IMR-90 (cell line): ENCODE data around the gene MEGF10. TPM values are rescaled to one million over a fixed set of nuclear protein-coding genes. Genes with fewer than 3 reads are reported as not detected.

Source experiments
- ATAC-seq: fragments of 200-7000 bp; cut with Tn5 transposase; 2 replicates; pipeline ENCODE4 v1.9.1; 2020; ENCODE audit warnings: low read depth, mild to moderate bottlenecking, moderate library complexity
- BruUV-seq: library from RNA; stranded (reverse); fragments of 400-500 nt; replicated peaks from 2 replicates; lab custom pipeline; 2021; lab: Mats Ljungman, UMichigan
- CTCF ChIA-PET: fragments of 300-600 bp; formaldehyde crosslinking; extraction: SDS; loops from one replicate; lab custom pipeline; 2021; ENCODE audit warnings: antibody characterized with exemption; lab: Yijun Ruan, JAX
- POLR2A ChIA-PET: fragments of 300-600 bp; sonication (Branson Sonifier 250); formaldehyde crosslinking; loops from one replicate; lab custom pipeline; 2022; ENCODE audit warnings: antibody characterized with exemption; ENCODE audit not compliant: unreplicated experiment; lab: Charles Lee
- DNase-seq: peaks from one replicate; pipeline ENCODE4 v3.0.0; 2013
- H2AFZ ChIP-seq: replicated peaks from 2 replicates; pipeline ENCODE3; 2013; ENCODE audit warnings: low read length, mild to moderate bottlenecking; ENCODE audit not compliant: poor library complexity
- H2AK5ac ChIP-seq: 2 replicates; pipeline ENCODE4 v1.6.1; 2013; ENCODE audit warnings: low read depth, low read length, inconsistent platforms
- H2AK9ac ChIP-seq: replicated peaks from 2 replicates; pipeline ENCODE3; 2013; ENCODE audit warnings: mild to moderate bottlenecking, low read depth, low read length, moderate library complexity; ENCODE audit not compliant: poor library complexity
- H2BK120ac ChIP-seq: 2 replicates; pipeline ENCODE4 v1.6.1; 2013; ENCODE audit warnings: low read depth, low read length, inconsistent platforms
- H2BK15ac ChIP-seq: 3 replicates; pipeline ENCODE4 v1.6.1; 2013; ENCODE audit warnings: low read depth, low read length, inconsistent platforms
- H2BK20ac ChIP-seq: 2 replicates; pipeline ENCODE4 v1.6.1; 2013; ENCODE audit warnings: low read depth, mild to moderate bottlenecking, inconsistent platforms, low read length, moderate library complexity
- H2BK5ac ChIP-seq: 2 replicates; pipeline ENCODE4 v1.6.1; 2013; ENCODE audit warnings: mild to moderate bottlenecking, low read depth, low read length, inconsistent platforms; ENCODE audit not compliant: poor library complexity, severe bottlenecking
- H3K14ac ChIP-seq: replicated peaks from 2 replicates; pipeline ENCODE4 v1.6.1; 2013; ENCODE audit warnings: low read depth, low read length, inconsistent platforms
- H3K18ac ChIP-seq: 2 replicates; pipeline ENCODE4 v1.6.1; 2013; ENCODE audit warnings: low read depth, low read length, control low read depth
- H3K23ac ChIP-seq: 2 replicates; pipeline ENCODE4 v1.6.1; 2013; ENCODE audit warnings: low read depth, low read length, inconsistent platforms
- H3K27ac ChIP-seq: 2 replicates; pipeline ENCODE4 v1.5.1; 2013; ENCODE audit warnings: mild to moderate bottlenecking, control low read depth, low read length; ENCODE audit not compliant: insufficient read depth
- H3K27me3 ChIP-seq: 2 replicates; pipeline ENCODE4 v1.6.1; 2013; ENCODE audit warnings: low read length; ENCODE audit not compliant: control insufficient read depth, insufficient read depth
- H3K36me3 ChIP-seq: 2 replicates; pipeline ENCODE4 v1.6.1; 2013; ENCODE audit warnings: low read length, mixed read lengths; ENCODE audit not compliant: control insufficient read depth, insufficient read depth
- H3K4ac ChIP-seq: 2 replicates; pipeline ENCODE4 v1.6.1; 2013; ENCODE audit warnings: low read depth, low read length, inconsistent platforms
- H3K4me1 ChIP-seq: 2 replicates; pipeline ENCODE4 v1.6.1; 2013; ENCODE audit warnings: low read length, mixed read lengths; ENCODE audit not compliant: control insufficient read depth, insufficient read depth
- H3K4me2 ChIP-seq: 2 replicates; pipeline ENCODE4 v1.6.1; 2013; ENCODE audit warnings: low read depth, mild to moderate bottlenecking, control low read depth, low read length, moderate library complexity
- H3K4me3 ChIP-seq: 2 replicates; pipeline ENCODE4 v1.5.1; 2013; ENCODE audit warnings: low read depth, mild to moderate bottlenecking, control low read depth, low read length, moderate library complexity; ENCODE audit not compliant: insufficient read depth
- H3K56ac ChIP-seq: 2 replicates; pipeline ENCODE4 v1.6.1; 2013; ENCODE audit warnings: low read length, inconsistent platforms; ENCODE audit not compliant: insufficient read depth; ENCODE audit errors: extremely low read depth
- H3K79me1 ChIP-seq, 2 experiments: 2 replicates each; pipeline ENCODE4 v1.6.1; 2013; ENCODE audit warnings: low read length in 2 of 2, inconsistent platforms in 1 of 2, low read depth in 1 of 2
- H3K9ac ChIP-seq: 2 replicates; pipeline ENCODE4 v1.6.1; 2013; ENCODE audit warnings: low read depth, low read length, control low read depth
- H3K9me1 ChIP-seq: 2 replicates; pipeline ENCODE4 v1.6.1; 2013; ENCODE audit warnings: low read length, inconsistent platforms; ENCODE audit not compliant: insufficient read depth
- H3K9me3 ChIP-seq: 2 replicates; pipeline ENCODE4 v1.6.1; 2013; ENCODE audit warnings: low read length; ENCODE audit not compliant: control insufficient read depth, insufficient read depth
- H4K20me1 ChIP-seq: 2 replicates; pipeline ENCODE4 v1.6.1; 2013; ENCODE audit warnings: low read length, inconsistent platforms; ENCODE audit not compliant: insufficient read depth
- H4K5ac ChIP-seq: 2 replicates; pipeline ENCODE4 v1.6.1; 2013; ENCODE audit warnings: mild to moderate bottlenecking, low read depth, low read length, control low read depth
- H4K8ac ChIP-seq, 2 experiments: 2 replicates each; pipeline ENCODE4 v1.6.1; 2013; ENCODE audit warnings: low read depth in 2 of 2, low read length in 2 of 2, control low read depth in 1 of 2, inconsistent platforms in 1 of 2
- H4K91ac ChIP-seq: 2 replicates; pipeline ENCODE4 v1.6.1; 2013; ENCODE audit warnings: low read depth, low read length, inconsistent platforms; ENCODE audit not compliant: insufficient read depth
- BHLHE40 ChIP-seq: fragments of 150-350 bp; IDR thresholded peaks from 2 replicates; pipeline ENCODE4 v1.6.1; 2016; ENCODE audit warnings: mild to moderate bottlenecking, low read depth, low read length
- CEBPB ChIP-seq: IDR thresholded peaks from 2 replicates; pipeline ENCODE4 v1.6.1; 2012; ENCODE audit warnings: low read depth, low read length, improper control_type of control experiment
- CHD1 ChIP-seq: IDR thresholded peaks from 2 replicates; pipeline ENCODE4 v1.6.1; 2012; ENCODE audit warnings: low read depth, low read length, improper control_type of control experiment
- CTCF ChIP-seq: conservative IDR thresholded peaks from 2 replicates; pipeline ENCODE4 v1.5.1; 2012; ENCODE audit warnings: mild to moderate bottlenecking, low read depth, low read length, improper control_type of control experiment
- ELK1 ChIP-seq: fragments of 150-350 bp; IDR thresholded peaks from 2 replicates; pipeline ENCODE4 v1.6.1; 2016; ENCODE audit warnings: low read depth, mild to moderate bottlenecking, low read length, moderate library complexity, borderline replicate concordance
- MAZ ChIP-seq: IDR thresholded peaks from 2 replicates; pipeline ENCODE4 v1.6.1; 2012; ENCODE audit warnings: low read depth, mild to moderate bottlenecking, low read length, improper control_type of control experiment, moderate library complexity, borderline replicate concordance
- MXI1 ChIP-seq: IDR thresholded peaks from 2 replicates; pipeline ENCODE4 v1.6.1; 2012; ENCODE audit warnings: low read depth, mild to moderate bottlenecking, low read length, moderate library complexity, borderline replicate concordance
- NFE2L2 ChIP-seq: fragments of 150-350 bp; IDR thresholded peaks from 2 replicates; pipeline ENCODE4 v1.6.1; 2016; ENCODE audit warnings: low read depth, mild to moderate bottlenecking, low read length
- POLR2A ChIP-seq: IDR thresholded peaks from 2 replicates; pipeline ENCODE4 v1.6.1; 2012; ENCODE audit warnings: mild to moderate bottlenecking, low read depth, low read length
- RCOR1 ChIP-seq: IDR thresholded peaks from 2 replicates; pipeline ENCODE4 v1.6.1; 2012; ENCODE audit warnings: mild to moderate bottlenecking, low read length, improper control_type of control experiment; ENCODE audit not compliant: insufficient replicate concordance
- SMC3 ChIP-seq: fragments of 150-350 bp; IDR thresholded peaks from 2 replicates; pipeline ENCODE4 v1.6.1; 2016; ENCODE audit warnings: low read depth, mild to moderate bottlenecking, antibody characterized with exemption, low read length, moderate library complexity
- WGBS, 2 experiments: methylation state at CpG; one replicate each; pipeline versions ENCODE4 v1.1.5 to v1.1.7; 2013; ENCODE audit warnings: missing lambda C conversion rate in 2 of 2; ENCODE audit not compliant: insufficient read length in 1 of 2; ENCODE audit errors: extremely low coverage in 2 of 2; 5-methylcytosine and 5-hydroxymethylcytosine counted together
- dilution Hi-C: fragments of 300-500 bp; cut with HindIII; formaldehyde crosslinking; loops from one replicate; pipeline ENCODE4 v1.14.3; 2018; ENCODE audit warnings: low sequenced_read_pairs; ENCODE audit not compliant: unreplicated experiment
- in situ Hi-C: fragments of 300-500 bp; cut with MboI; formaldehyde crosslinking; loops from 3 replicates; pipeline ENCODE4 v1.14.3; 2019; ENCODE audit warnings: low sequenced_read_pairs, inconsistent platforms, mixed read lengths
- intact Hi-C: fragments of 100-400 bp; cut with micrococcal nuclease; formaldehyde crosslinking; loops from 2 replicates; pipeline ENCODE4 v1.10.0; 2022
- polyA plus RNA-seq, 3 experiments: library from polyadenylated mRNA; depleted of rRNA; stranded (reverse); fragments of >200 nt; gene quantifications; 2 replicates each; pipeline ENCODE4 v1.2.3, GENCODE V29; 2012; ENCODE audit warnings: low replicate concordance in 1 of 3
- total RNA-seq: library from RNA; depleted of rRNA; stranded (reverse); fragments of >200 nt; gene quantifications from 2 replicates; pipeline ENCODE4 v1.2.3, GENCODE V29; 2012

MEGF10 gene
- total and polyA plus RNA-seq, 2 of the 4 experiments (the other 2 are of a cell fraction): not detected

- Histone ChIP-seq H3K4ac (no peak overlapping the region), H3K9me3 (no peaks in the 10 kb centered on the region), H3K36me3 (no peaks in the 10 kb centered on the region), H3K9me1 (no peaks in the 10 kb centered on the region), H3K4me3 (no peak overlapping the region), H3K27ac (no peak overlapping the region), H2BK15ac (no peak overlapping the region), H4K20me1 (no peaks in the 10 kb centered on the region), H4K91ac (no peak overlapping the region), H2BK5ac (no peak overlapping the region), H2BK20ac (no peak overlapping the region), H3K4me2 (no peak overlapping the region), H2AFZ (no peak overlapping the region), H4K5ac (no peak overlapping the region), H2BK120ac (no peak overlapping the region), H2AK5ac (no peak overlapping the region), H3K14ac (no peak overlapping the region), H3K18ac (no peak overlapping the region), H3K27me3 (peaks cover 11% of the 10 kb centered on the region), H3K9ac (no peak overlapping the region), H3K56ac (no peak overlapping the region), H3K79me1 (no peaks in the 10 kb centered on the region), H3K23ac (no peak overlapping the region), H2AK9ac (no peak overlapping the region), H3K4me1 (no peaks in the 10 kb centered on the region), H4K8ac (no peak overlapping the region)
- ATAC-seq (no peak), DNase-seq (no peak)
- intact Hi-C loops: no loop called here
- ChIA-PET POLR2A (no interaction called here), CTCF (no interaction called here)
- BruUV-seq: no TSS peak
- dilution Hi-C loops: no loop called here
- WGBS, 2 experiments: no CpG with 5 or more reads among the region's 4 CpGs
- in situ Hi-C loops: no loop called here
- no peak for TF ChIP-seq CEBPB
- no peak for TF ChIP-seq ELK1
- TF ChIP-seq MAZ: no peak
- TF ChIP-seq RCOR1: no peak
- TF ChIP-seq NFE2L2: no peak
- TF ChIP-seq POLR2A: no peak
- TF ChIP-seq BHLHE40: no peak
- no peak for TF ChIP-seq SMC3
- no peak for TF ChIP-seq CHD1
- no peak for TF ChIP-seq CTCF
- no peak for TF ChIP-seq MXI1
These were observed 50.0 kb downstream of the MEGF10 start for GRCh38 chr5:127340606-127341005.
